Femur (tissue), 1 donor: ENCODE measurements around the gene PSRC1.

Experiments used
- DNase-seq: peaks from one replicate; pipeline ENCODE4 v3.0.0-alpha.2; 2017

The PSRC1 gene

GRCh38 chr1:109256971-109257681 is 25.8 kb downstream of the PSRC1 start:
- no peak for DNase-seq

DNA sequence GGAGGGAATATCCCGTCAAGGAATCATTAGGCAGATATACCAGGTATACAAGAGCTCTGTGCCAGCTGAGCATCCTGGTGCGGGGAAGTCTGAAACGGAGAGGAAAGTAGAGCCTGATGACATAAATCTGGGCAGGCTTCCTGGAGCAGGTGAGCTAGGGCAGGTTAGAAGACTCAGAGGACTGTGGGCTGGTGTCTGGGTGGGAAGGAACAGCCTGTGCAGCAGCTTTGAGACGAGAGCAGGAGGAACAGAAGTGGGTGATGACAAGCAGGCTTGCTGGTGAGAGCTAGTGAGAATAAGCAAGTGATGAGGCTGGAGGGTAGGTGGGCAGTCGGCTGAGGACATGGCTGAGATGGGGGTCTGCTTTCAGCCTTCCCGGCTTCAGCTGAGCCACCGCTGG is 26.9 kb downstream of the PSRC1 start:
- DNase-seq = no peak

GRCh38 chr1:109255678-109256077 is 27.3 kb downstream of the PSRC1 start:
- no peak for DNase-seq

DNA sequence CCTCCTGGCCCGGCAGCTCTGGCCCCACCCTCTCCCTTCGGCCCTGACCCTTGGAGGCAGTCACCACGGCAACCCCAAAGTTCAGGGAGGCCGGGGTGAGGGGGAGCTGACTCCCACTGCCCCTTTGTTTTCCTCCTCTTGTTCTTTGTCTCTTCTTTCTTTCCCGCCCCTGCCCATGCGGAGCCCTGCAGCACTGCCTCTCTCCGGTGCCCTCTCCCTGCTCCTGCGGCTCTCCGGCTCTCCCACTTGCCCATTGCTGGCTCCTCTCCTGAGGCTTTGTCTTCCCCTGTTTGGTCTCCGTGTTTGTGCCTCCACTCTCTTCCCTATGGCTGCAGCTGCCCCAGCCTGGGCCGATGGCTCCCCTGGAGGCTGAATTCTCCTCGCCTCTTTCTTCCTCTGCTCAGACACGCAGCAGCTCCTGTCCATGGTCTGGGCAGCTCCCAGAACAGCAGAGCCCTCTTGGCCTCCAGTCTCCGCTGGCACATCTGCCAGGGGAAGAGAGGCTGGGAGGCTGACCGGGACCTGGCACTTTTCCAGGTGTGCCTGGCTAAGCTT is 27.8 kb downstream of the PSRC1 start:
- DNase-seq = no peak

- peak; percentile 22 for DNase-seq
These were observed 28.3 kb downstream of the PSRC1 start for GRCh38 chr1:109254621-109255096.

- peak; percentile 50 for DNase-seq
These were observed 28.9 kb downstream of the PSRC1 start for GRCh38 chr1:109253803-109254620.

DNA sequence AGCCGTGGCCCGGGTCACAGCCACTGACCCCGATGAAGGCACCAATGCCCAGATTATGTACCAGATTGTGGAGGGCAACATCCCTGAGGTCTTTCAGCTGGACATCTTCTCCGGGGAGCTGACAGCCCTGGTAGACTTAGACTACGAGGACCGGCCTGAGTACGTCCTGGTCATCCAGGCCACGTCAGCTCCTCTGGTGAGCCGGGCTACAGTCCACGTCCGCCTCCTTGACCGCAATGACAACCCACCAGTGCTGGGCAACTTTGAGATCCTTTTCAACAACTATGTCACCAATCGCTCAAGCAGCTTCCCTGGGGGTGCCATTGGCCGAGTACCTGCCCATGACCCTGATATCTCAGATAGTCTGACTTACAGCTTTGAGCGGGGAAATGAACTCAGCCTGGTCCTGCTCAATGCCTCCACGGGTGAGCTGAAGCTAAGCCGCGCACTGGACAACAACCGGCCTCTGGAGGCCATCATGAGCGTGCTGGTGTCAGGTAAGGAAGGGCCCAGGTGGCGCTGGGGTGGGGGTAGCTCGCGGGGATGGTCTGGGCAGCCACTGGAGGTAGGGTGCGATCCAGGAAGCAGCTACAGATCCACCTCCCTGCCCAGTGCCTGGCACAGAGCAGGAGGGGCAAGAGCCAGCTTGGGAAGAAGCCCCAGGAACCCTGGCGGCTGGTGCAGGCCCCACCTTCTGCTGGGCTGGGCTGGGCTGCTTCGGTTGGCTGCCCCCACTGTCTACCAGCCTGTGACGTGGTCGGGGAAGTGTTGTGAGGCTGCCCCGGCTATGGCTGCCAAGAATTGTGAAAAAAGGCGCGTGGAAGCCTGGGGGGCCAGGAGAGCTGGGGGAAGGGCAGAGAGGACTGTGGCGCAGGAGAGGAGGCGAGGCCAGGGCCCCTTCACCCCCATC is 29.8 kb downstream of the PSRC1 start:
- peak; percentile 70 for DNase-seq

DNA sequence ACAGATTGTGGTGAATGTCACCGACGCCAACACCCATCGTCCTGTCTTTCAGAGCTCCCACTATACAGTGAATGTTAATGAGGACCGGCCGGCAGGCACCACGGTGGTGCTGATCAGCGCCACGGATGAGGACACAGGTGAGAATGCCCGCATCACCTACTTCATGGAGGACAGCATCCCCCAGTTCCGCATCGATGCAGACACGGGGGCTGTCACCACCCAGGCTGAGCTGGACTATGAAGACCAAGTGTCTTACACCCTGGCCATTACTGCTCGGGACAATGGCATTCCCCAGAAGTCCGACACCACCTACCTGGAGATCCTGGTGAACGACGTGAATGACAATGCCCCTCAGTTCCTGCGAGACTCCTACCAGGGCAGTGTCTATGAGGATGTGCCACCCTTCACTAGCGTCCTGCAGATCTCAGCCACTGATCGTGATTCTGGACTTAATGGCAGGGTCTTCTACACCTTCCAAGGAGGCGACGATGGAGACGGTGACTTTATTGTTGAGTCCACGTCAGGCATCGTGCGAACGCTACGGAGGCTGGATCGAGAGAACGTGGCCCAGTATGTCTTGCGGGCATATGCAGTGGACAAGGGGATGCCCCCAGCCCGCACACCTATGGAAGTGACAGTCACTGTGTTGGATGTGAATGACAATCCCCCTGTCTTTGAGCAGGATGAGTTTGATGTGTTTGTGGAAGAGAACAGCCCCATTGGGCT is 30.6 kb downstream of the PSRC1 start:
- no peak for DNase-seq

DNA sequence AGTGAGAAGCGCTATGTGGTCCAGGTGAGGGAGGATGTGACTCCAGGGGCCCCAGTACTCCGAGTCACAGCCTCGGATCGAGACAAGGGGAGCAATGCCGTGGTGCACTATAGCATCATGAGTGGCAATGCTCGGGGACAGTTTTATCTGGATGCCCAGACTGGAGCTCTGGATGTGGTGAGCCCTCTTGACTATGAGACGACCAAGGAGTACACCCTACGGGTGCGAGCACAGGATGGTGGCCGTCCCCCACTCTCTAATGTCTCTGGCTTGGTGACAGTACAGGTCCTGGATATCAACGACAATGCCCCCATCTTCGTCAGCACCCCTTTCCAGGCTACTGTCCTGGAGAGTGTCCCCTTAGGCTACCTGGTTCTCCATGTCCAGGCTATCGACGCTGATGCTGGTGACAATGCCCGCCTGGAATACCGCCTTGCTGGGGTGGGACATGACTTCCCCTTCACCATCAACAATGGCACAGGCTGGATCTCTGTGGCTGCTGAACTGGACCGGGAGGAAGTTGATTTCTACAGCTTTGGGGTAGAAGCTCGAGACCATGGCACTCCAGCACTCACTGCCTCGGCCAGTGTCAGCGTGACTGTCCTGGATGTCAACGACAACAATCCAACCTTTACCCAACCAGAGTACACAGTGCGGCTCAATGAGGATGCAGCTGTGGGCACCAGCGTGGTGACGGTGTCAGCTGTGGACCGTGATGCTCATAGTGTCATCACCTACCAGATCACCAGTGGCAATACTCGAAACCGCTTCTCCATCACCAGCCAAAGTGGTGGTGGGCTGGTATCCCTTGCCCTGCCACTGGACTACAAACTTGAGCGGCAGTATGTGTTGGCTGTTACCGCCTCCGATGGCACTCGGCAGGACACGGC is 31.4 kb downstream of the PSRC1 start:
- no peak for DNase-seq

DNA sequence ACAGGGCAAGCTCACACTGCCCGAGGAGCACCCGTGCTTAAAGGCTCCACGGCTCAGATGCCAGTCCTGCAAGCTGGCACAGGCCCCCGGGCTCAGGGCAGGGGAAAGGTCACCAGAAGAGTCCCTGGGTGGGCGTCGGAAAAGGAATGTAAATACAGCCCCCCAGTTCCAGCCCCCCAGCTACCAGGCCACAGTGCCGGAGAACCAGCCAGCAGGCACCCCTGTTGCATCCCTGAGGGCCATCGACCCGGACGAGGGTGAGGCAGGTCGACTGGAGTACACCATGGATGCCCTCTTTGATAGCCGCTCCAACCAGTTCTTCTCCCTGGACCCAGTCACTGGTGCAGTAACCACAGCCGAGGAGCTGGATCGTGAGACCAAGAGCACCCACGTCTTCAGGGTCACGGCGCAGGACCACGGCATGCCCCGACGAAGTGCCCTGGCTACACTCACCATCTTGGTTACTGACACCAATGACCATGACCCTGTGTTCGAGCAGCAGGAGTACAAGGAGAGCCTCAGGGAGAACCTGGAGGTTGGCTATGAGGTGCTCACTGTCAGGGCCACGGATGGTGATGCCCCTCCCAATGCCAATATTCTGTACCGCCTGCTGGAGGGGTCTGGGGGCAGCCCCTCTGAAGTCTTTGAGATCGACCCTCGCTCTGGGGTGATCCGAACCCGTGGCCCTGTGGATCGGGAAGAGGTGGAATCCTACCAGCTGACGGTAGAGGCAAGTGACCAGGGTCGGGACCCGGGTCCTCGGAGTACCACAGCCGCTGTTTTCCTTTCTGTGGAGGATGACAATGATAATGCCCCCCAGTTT is 32.3 kb downstream of the PSRC1 start:
- DNase-seq = peak; percentile 25

DNA sequence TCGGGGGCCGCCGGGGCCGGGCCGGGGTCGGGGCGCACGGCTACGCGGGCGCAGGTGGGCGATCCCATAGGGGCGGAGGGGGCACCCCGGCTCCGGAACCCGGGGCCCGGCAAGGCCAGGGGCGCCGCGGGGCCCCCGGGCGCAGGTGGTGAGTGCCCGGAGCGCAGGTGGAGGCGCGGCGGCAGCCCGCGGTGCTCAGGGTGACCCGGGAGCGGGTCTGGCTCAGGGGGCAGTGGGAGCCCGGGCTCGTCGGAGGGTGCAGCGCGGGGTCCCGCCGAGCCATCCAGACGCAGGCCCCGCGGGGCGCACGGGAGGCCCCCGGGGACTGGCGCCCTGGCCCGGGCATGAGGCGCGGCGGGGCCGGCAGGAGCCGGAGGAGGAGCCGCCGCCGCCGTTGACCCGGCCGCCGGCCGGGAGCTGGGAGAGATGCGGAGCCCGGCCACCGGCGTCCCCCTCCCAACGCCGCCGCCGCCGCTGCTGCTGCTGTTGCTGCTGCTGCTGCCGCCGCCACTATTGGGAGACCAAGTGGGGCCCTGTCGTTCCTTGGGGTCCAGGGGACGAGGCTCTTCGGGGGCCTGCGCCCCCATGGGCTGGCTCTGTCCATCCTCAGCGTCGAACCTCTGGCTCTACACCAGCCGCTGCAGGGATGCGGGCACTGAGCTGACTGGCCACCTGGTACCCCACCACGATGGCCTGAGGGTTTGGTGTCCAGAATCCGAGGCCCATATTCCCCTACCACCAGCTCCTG is 33.1 kb downstream of the PSRC1 start:
- peak; percentile 23 for DNase-seq

GRCh38 chr1:109248797-109249629 is 33.9 kb downstream of the PSRC1 start, which contains the start of gene CELSR2:
CELSR2 (plus strand) TSS chr1:109249539; CDS start chr1:109250080, 541 bp downstream.
- peak; percentile 70 for DNase-seq

DNA sequence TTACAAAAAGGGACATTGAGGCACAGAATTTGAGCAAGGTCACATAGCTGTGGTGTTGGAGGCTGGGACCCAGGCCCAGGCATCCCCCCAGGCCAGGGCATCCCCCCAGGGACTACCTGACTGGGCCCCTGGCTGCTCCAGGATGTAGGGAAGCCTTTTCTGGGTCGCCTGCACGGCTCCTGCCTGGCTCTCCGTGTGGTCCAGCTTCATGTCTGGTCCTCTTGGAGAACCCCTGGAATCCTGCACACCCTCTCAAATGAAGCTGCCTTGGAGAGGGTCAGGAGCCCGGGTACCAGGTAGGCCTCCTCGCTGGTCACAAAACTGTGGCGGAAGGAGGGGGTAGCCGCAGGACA is 34.5 kb downstream of the PSRC1 start:
- DNase-seq = peak; percentile 15

GRCh38 chr1:109247401-109248365 is 35.3 kb downstream of the PSRC1 start:
- DNase-seq = peak; percentile 9

- peak; percentile 14 for DNase-seq
These were observed 36.8 kb downstream of the PSRC1 start for GRCh38 chr1:109246141-109246551.

GRCh38 chr1:109243860-109244552 is 38.9 kb downstream of the PSRC1 start:
- peak; percentile 10 for DNase-seq
